HepG2 (cell line): ENCODE measurements around the gene ARHGEF11. TPM values are rescaled to one million over a fixed set of nuclear protein-coding genes. Genes with fewer than 3 reads are reported as not detected.

Experiments used
- ATAC-seq: fragments of 200-7000 bp; cut with Tn5 transposase; 3 replicates; pipeline ENCODE4 v1.9.1; 2020; ENCODE audit warnings: mild to moderate bottlenecking, moderate library complexity
- BruUV-seq: library from RNA; stranded (reverse); fragments of 400-500 nt; replicated peaks from 2 replicates; lab custom pipeline; 2021; lab: Mats Ljungman, UMichigan
- CTCF ChIA-PET: fragments of 300-600 bp; formaldehyde crosslinking; extraction: SDS; loops from one replicate; lab custom pipeline; 2021; ENCODE audit warnings: low total read pairs, inconsistent platforms, low intra/inter-chr PET ratio; lab: Yijun Ruan, JAX
- POLR2A ChIA-PET: fragments of 350-600 bp; sonication (Branson Sonifier 250); formaldehyde crosslinking; loops from one replicate; lab custom pipeline; 2020; ENCODE audit warnings: antibody characterized with exemption, inconsistent platforms; lab: Yijun Ruan, JAX
- DNase-seq: peaks from one replicate; pipeline ENCODE4 v3.0.0-alpha.2; 2015; ENCODE audit warnings: low spot score
- FAIRE-seq: peaks from 3 replicates; lab custom pipeline; 2011; peaks lifted over from hg19 to GRCh38; lab: Jason Lieb, UNC
- H2AFZ ChIP-seq: one replicate; pipeline ENCODE4 v1.6.1; 2011; ENCODE audit warnings: low read length, inconsistent platforms
- H3K27ac ChIP-seq: fragments of 300-600 bp; 3 replicates; pipeline ENCODE4 v1.8.0; 2011; ENCODE audit warnings: mixed run types, mild to moderate bottlenecking, mixed read lengths, low read length, inconsistent platforms; ENCODE audit not compliant: insufficient read depth; ENCODE audit errors: extremely low read length
- H3K27me3 ChIP-seq, 2 experiments: fragments of 200-600 bp in 1 of 2; 2 replicates in 1 of 2; 3 replicates in 1 of 2; pipeline versions ENCODE4 v1.6.0 to v1.8.0; 2011; ENCODE audit warnings: low read length in 2 of 2, mild to moderate bottlenecking in 2 of 2, moderate library complexity in 2 of 2, inconsistent platforms in 1 of 2; ENCODE audit not compliant: insufficient read depth in 2 of 2, control insufficient read depth in 1 of 2
- H3K36me3 ChIP-seq, 2 experiments: fragments of 200-600 bp in 1 of 2; replicated peaks in 1 of 2; 2 replicates in 1 of 2; 3 replicates in 1 of 2; pipeline versions ENCODE4 v1.5.1 to v1.8.0; 2011; ENCODE audit warnings: low read length in 2 of 2, inconsistent platforms in 1 of 2; ENCODE audit not compliant: insufficient read depth in 2 of 2, control insufficient read depth in 1 of 2
- H3K4me1 ChIP-seq: 2 replicates; pipeline ENCODE4 v1.5.1; 2012; ENCODE audit warnings: low read length, inconsistent platforms; ENCODE audit not compliant: insufficient read depth
- H3K4me2 ChIP-seq: 2 replicates; pipeline ENCODE4 v1.6.0; 2011; ENCODE audit warnings: low read depth, low read length, inconsistent platforms
- H3K4me3 ChIP-seq, 3 experiments: fragments of 200-600 bp in 1 of 3; sonication (generic), shearing (Covaris generic) in 1 of 3; replicated peaks in 1 of 3; 2 replicates each; pipeline ENCODE4 v1.5.1; 2011 to 2016; ENCODE audit warnings: low read length in 3 of 3, inconsistent platforms in 2 of 3, low read depth in 2 of 3, mild to moderate bottlenecking in 2 of 3, control low read depth in 1 of 3, mixed read lengths in 1 of 3; ENCODE audit not compliant: insufficient read depth in 1 of 3
- H3K79me2 ChIP-seq: one replicate; pipeline ENCODE4 v1.6.1; 2011; ENCODE audit warnings: low read length, inconsistent platforms; ENCODE audit not compliant: insufficient read depth
- H3K9ac ChIP-seq: 2 replicates; pipeline ENCODE4 v1.6.0; 2011; ENCODE audit warnings: mild to moderate bottlenecking, low read depth, low read length, inconsistent platforms; ENCODE audit not compliant: insufficient read depth
- H3K9me3 ChIP-seq: 2 replicates; pipeline ENCODE4 v1.5.1; 2012; ENCODE audit warnings: mild to moderate bottlenecking, low read length
- H4K20me1 ChIP-seq: 2 replicates; pipeline ENCODE4 v1.6.0; 2011; ENCODE audit warnings: inconsistent platforms, mild to moderate bottlenecking, low read length, moderate library complexity; ENCODE audit not compliant: insufficient read depth
- CAMTA2 ChIP-seq: sonication (generic); formaldehyde crosslinking; IDR thresholded peaks from 2 replicates; pipeline ENCODE4 v1.4.0; 2020; ENCODE audit warnings: mild to moderate bottlenecking, missing genetic modification reagents, borderline replicate concordance
- DBP ChIP-seq: sonication (generic); formaldehyde crosslinking; IDR thresholded peaks from 2 replicates; pipeline ENCODE4 v1.4.0; 2020; ENCODE audit warnings: missing genetic modification reagents; ENCODE audit errors: not compliant biosample characterization
- E2F5 ChIP-seq: sonication (generic); formaldehyde crosslinking; conservative IDR thresholded peaks from 2 replicates; pipeline ENCODE4 v1.4.0; 2020; ENCODE audit warnings: missing genetic modification reagents
- MBNL3 ChIP-seq: fragments of 250-450 bp; sonication (Bioruptor Pico); conservative IDR thresholded peaks from 2 replicates; pipeline ENCODE4 v1.8.0; 2022; ENCODE audit warnings: mild to moderate bottlenecking, inconsistent platforms
- NCOR1 ChIP-seq: fragments of 200-600 bp; sonication (generic); IDR thresholded peaks from 2 replicates; pipeline ENCODE4 v1.7.0; 2017; ENCODE audit warnings: antibody characterized with exemption, low read length, borderline replicate concordance
- PITX1 ChIP-seq: sonication (generic); formaldehyde crosslinking; IDR thresholded peaks from 2 replicates; pipeline ENCODE4 v1.5.1; 2020; ENCODE audit warnings: mild to moderate bottlenecking, missing genetic modification reagents
- RERE ChIP-seq: IDR thresholded peaks from 2 replicates; pipeline ENCODE4 v1.6.1; 2016; ENCODE audit warnings: low read depth, missing genetic modification reagents, missing compliant biosample characterization
- TEAD3 ChIP-seq: optimal IDR thresholded peaks from 2 replicates; pipeline ENCODE3; 2016; ENCODE audit warnings: borderline replicate concordance
- ZBTB7A ChIP-seq: sonication (generic); formaldehyde crosslinking; IDR thresholded peaks from 2 replicates; pipeline ENCODE4 v1.8.0; 2022; ENCODE audit warnings: mild to moderate bottlenecking, missing genetic modification reagents
- ZNF382 ChIP-seq: sonication (generic); formaldehyde crosslinking; IDR thresholded peaks from 2 replicates; pipeline ENCODE4 v1.5.0; 2020; ENCODE audit warnings: missing genetic modification reagents, mild to moderate bottlenecking, borderline replicate concordance
- ZNF468 ChIP-seq: sonication (generic); formaldehyde crosslinking; IDR thresholded peaks from 2 replicates; pipeline ENCODE4 v1.8.0; 2022; ENCODE audit warnings: mild to moderate bottlenecking, moderate library complexity, missing genetic modification reagents
- ZNF484 ChIP-seq: sonication (generic); formaldehyde crosslinking; IDR thresholded peaks from 2 replicates; pipeline ENCODE4 v1.5.1; 2020; ENCODE audit warnings: mild to moderate bottlenecking, low read depth, missing genetic modification reagents, borderline replicate concordance
- ZNF589 ChIP-seq: sonication (generic); formaldehyde crosslinking; conservative IDR thresholded peaks from 2 replicates; pipeline ENCODE4 v1.8.0; 2022; ENCODE audit warnings: mild to moderate bottlenecking, moderate library complexity, missing genetic modification reagents
- ZNF598 ChIP-seq: sonication (generic); formaldehyde crosslinking; IDR thresholded peaks from 2 replicates; pipeline ENCODE4 v1.5.1; 2020; ENCODE audit warnings: mild to moderate bottlenecking, missing genetic modification reagents, borderline replicate concordance
- ZNF7 ChIP-seq: IDR thresholded peaks from 2 replicates; pipeline ENCODE4 v1.6.1; 2016; ENCODE audit warnings: missing biosample characterization, missing genetic modification reagents
- ZNF782 ChIP-seq: sonication (generic); formaldehyde crosslinking; IDR thresholded peaks from 2 replicates; pipeline ENCODE4 v1.4.0; 2020; ENCODE audit warnings: missing genetic modification reagents, mild to moderate bottlenecking, borderline replicate concordance
- ZNF792 ChIP-seq: IDR thresholded peaks from 2 replicates; pipeline ENCODE4 v1.6.1; 2016
- ZSCAN25 ChIP-seq: sonication (generic); formaldehyde crosslinking; IDR thresholded peaks from 2 replicates; pipeline ENCODE4 v1.8.0; 2022; ENCODE audit warnings: mild to moderate bottlenecking, missing genetic modification reagents
- WGBS: methylation state at CpG from one replicate; pipeline ENCODE4 v1.1.6; 2017; ENCODE audit warnings: low lambda C conversion rate; 5-methylcytosine and 5-hydroxymethylcytosine counted together
- in situ Hi-C: cut with HindIII; loops from 2 replicates; pipeline ENCODE4 v1.10.0; 2017; ENCODE audit warnings: low pct_unique_long_range_greater_than_20kb; ENCODE audit not compliant: extremely low pct_ligation_motif_present
- intact Hi-C: fragments of 100-400 bp; cut with micrococcal nuclease; formaldehyde crosslinking; loops from one replicate; pipeline ENCODE4 v1.10.0; 2022; ENCODE audit not compliant: unreplicated experiment
- polyA plus RNA-seq, 8 experiments: library from polyadenylated mRNA; depleted of rRNA in 3 of 8; stranded (reverse) in 7 of 8; unstranded in 1 of 8; fragments of >200 nt; fragmentation: Illumina TruSeq in 4 of 8; extraction: Trizol in 4 of 8; gene quantifications; 2 replicates each; pipeline versions ENCODE4 v1.2.1 to v1.2.3, GENCODE V29; 2011 to 2016; ENCODE audit warnings: low read depth in 4 of 8, missing spikeins in 1 of 8, mixed read lengths in 1 of 8; ENCODE audit not compliant: insufficient read depth in 1 of 8
- total RNA-seq, 5 experiments: library from RNA; depleted of rRNA; stranded (reverse); fragments of >200 nt; fragmentation: Illumina TruSeq; extraction: Trizol; gene quantifications; 2 replicates each; pipeline ENCODE4 v1.2.3, GENCODE V29; 2016; ENCODE audit warnings: low read depth in 1 of 5

The ARHGEF11 gene
- total and polyA plus RNA-seq, 2 of the 13 experiments (the other 11 are each of a cell fraction or from before 2014, with no cell fraction given) = 16.5 to 21.2 TPM

GRCh38 chr1:156938813-156939212, 106.7 kb downstream of the ARHGEF11 start (continued):
- TF ChIP-seq RERE (CRISPR knock-in tag) = no peak
- TF ChIP-seq CAMTA2 (CRISPR knock-in tag) = no peak
- TF ChIP-seq ZNF598 (CRISPR knock-in tag) = no peak
- TF ChIP-seq ZNF589 (CRISPR knock-in tag) = no peak

GRCh38 chr1:156937883-156938282, 107.7 kb downstream of the ARHGEF11 start:
- ChIA-PET POLR2A (no interaction called here), CTCF (no interaction called here)
- ATAC-seq (no peak), DNase-seq (no peak), FAIRE-seq (no peak)
- 91% methylated on average over 8 of the region's 8 CpGs for WGBS
- no peaks in the 10 kb centered on the region for H3K27me3 ChIP-seq
- no peak overlapping the region for H2AFZ ChIP-seq
- H3K4me3 ChIP-seq = no peak overlapping the region
- H3K9me3 ChIP-seq = no peaks in the 10 kb centered on the region
- in situ Hi-C loops (no loop called here), intact Hi-C loops (no loop called here)
- peaks cover 9 to 29% of the 10 kb centered on the region in 2 experiments; a peak in 3 of 5 replicates for H3K36me3 ChIP-seq
- no peak overlapping the region for H3K27ac ChIP-seq
- no peaks in the 10 kb centered on the region for H3K79me2 ChIP-seq
- H3K4me1 ChIP-seq = no peaks in the 10 kb centered on the region
- H3K9ac ChIP-seq = no peak overlapping the region
- BruUV-seq = no TSS peak
- H4K20me1 ChIP-seq = no peaks in the 10 kb centered on the region
- H3K4me2 ChIP-seq = no peak overlapping the region
- TF ChIP-seq ZBTB7A (CRISPR knock-in tag) (no peak), NCOR1 (no peak), ZNF484 (CRISPR knock-in tag) (no peak), ZSCAN25 (no peak), TEAD3 (CRISPR knock-in tag) (no peak), PITX1 (no peak), ZNF7 (CRISPR knock-in tag) (no peak), ZNF468 (CRISPR knock-in tag) (no peak), E2F5 (CRISPR knock-in tag) (no peak), ZNF782 (CRISPR knock-in tag) (no peak), ZNF382 (CRISPR knock-in tag) (no peak), MBNL3 (no peak), DBP (CRISPR knock-in tag) (no peak), ZNF792 (CRISPR knock-in tag) (no peak)
